Stimulated activated CD8-positive, alpha-beta memory T cell treated with anti-CD3 and anti-CD28 coated beads, Interleukin-15, amount 100 ng/mL, for 4 hours (primary cell): ENCODE results near the gene NR4A2.
A peak's percentile ranks its signal among the peaks of the same experiment; 100 is the strongest.

Experiments
- DNase-seq, 2 donors: peaks; one replicate each; pipeline ENCODE4 v3.0.0-alpha.2; 2020; ENCODE audit warnings: low read depth in 2 of 2

Gene NR4A2

DNA sequence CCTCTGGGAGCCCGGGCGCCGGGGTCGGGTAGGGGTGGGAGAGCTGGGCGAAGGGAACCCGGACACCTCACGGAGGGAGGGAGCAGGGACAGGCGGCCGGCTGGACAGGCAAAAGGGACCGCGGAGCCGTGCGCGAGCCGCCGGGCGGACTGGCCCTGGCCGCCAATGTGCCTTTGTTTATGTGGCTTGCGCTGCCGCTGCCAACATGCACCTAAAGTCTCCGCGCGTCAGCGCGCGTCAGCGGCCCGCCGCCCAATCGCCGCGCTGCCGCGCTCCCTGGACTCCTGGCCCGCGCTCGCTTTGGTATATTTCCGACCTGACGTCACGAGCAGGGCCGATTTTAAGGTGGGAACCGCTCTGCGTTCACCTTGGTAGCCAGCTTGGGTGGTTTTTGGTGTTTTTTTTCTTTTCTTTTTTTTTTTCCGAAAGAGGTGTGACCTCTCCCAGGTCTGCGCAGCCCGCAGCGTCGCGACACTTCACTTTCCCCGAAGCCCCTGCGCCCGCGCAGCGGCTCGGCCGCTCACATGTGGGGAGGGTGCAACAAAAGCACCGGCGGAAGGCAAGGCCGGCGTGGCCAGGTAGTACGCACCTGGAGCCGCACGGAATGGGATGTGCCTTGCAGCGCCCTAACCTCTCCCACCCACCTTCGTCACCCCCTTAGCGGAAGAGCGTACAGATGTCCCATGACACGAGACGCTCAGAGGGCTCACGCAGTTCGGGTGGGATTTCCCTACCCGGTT, at the start of gene NR4A2:
NR4A2 (minus strand) TSS at position 188 of the 740 bp plus-strand sequence. CDS start 2,535 bp downstream, outside the sequence.
- peak; percentile 83 to 85 for DNase-seq

DNA sequence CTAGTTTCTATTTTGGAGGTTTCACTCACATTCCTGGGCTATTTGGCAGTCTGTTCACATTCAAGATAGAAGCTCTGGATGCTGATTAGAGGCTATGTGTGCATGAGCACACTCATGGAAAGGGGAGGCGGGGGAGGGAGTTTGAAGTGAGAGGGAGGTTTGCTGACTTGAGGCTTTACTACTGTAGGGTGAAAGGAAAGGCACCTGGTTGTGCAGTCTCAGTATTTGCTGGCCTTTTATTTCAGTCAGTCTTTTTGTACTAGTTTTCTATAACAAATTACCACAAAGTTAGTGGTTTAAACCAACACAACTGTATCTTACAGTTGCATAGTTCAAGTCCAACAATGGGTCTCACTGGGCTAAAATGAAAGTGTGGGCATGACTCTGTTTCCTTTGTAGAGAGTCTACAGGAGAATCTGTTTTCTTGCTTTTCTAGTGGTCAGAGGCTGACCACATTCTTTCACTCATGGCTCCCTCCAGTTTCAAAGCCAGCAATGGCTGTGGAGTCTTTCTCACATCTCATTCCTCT, 47.7 kb upstream of the NR4A2 start:
- no peak for DNase-seq

DNA sequence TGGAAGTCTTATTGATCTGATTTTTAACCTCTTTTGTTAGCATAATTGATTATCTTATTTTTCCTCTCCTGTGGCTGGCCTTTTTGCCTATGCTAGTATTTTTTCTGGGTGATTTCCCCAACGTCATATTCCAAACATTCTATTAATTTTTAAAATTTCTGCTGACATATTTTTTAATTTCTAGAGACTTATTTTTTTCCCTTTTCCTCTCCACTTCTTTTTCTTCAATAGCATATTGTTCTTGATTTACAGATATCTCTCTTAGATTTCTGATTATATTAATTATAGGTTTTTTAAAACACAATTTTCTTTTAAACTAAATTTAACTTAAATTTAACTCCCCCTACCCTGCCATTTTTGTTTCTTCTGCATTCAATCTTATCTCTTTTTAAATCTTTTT, 47.2 kb upstream of the NR4A2 start:
- DNase-seq, result no peak

DNA sequence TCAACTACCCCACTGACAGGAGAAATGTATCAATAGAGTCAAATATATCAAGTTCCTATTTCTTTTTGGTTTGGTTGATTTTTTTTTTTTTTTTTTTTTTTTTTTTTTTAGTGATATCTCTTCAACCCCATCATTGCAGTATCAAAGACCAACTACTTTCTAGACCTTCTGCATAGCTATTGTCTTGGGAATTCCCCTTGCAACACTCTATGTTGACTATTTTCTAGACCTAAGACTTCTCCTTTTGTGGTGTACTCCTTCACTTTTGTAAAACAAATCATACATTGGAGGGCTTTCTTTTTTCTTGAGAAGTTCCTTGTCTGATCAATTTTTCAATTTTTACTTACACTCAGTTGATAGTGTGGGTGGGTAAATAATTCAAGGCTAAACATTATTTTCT, 46.5 kb upstream of the NR4A2 start:
- no peak for DNase-seq

DNA sequence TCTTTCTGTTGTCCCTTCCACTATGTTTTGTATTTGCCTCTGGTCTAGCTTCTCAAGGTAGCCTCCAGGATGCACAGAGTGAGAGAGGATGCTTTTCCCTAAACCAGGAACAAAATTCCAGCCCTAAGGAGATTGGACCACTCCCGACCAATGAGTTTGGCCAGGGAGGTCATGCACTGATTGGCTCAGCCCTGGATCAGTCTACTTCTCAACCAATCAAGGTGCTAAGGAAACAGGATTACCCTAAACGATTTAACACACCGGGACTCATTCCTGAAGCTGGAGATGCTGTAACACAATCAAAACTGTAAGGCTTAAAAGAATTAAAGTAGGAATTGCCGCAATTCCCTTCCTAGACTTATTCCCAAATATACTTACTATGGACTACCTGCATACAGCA, 34.2 kb upstream of the NR4A2 start:
- no peak for DNase-seq

DNA sequence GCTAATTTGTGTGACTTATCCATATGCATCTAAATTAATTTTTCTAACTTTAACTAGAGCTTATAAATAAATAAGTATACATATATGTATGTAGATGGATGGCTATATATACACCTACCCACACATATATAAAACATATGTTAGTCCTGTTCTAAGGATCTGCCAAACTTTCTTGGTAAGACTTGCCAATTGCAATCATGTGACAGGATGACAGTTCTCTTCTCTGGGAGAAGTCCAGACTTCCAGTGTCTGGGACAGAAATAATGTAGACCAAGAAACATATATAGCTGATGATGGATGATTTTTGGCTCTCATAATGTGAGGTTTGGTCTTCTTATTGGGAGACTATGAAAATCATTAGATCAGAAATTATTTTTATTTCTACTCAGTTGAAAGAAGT, 30.6 kb upstream of the NR4A2 start:
- no peak for DNase-seq

DNA sequence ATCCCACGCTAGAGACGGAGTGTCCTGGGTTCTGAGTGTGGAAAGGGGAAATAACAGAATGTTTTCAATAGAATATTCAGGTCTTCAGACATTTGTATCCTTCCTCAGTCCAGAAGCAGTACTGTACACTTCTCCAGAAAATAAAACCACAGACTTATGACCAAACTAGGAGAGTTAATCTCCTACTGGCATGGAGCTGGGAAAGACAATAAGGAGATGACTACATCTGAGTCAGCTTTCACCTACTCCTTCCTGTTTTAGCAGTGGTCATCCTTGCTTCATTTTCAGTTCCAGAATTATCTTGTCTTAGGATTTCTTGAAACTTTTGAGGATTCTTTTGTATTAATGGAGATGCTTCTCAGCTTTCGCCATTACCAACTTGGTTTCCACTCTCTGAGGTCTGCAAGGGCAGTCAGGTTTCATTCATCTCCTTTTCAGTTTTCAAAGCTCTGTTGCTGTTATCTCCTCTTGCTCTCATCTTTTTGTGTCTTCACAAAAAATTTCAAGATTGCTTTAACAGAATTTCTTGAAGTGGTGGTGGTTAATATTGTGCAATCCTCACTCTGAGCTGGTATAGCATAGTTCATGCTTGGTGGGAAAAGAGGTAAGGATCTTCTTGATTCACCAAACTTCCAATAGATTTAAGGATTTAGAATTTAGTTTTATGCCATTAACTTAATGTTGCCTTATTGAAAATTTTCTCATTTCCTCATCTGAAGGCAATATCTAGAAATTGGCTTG, 23.7 kb upstream of the NR4A2 start:
- DNase-seq, result no peak

DNA sequence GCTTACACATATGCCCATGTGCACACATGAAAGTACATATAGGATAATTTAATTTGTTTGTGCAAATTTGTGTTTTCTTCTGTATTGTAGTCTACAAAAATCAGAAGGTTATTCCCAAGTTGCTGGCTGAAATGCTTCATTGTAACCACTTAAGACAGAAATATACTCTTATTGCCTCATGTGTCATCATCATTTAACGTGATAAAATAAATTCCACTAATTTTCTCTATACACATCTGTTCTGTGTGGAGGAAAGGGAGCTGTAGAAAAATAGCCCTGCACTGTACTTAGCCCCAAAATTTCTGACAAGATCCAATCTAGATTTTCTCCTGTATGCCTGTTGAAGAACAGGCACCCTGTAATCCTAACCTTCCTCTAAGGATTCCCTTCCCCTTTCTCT, 20.4 kb upstream of the NR4A2 start:
- DNase-seq, result no peak

DNA sequence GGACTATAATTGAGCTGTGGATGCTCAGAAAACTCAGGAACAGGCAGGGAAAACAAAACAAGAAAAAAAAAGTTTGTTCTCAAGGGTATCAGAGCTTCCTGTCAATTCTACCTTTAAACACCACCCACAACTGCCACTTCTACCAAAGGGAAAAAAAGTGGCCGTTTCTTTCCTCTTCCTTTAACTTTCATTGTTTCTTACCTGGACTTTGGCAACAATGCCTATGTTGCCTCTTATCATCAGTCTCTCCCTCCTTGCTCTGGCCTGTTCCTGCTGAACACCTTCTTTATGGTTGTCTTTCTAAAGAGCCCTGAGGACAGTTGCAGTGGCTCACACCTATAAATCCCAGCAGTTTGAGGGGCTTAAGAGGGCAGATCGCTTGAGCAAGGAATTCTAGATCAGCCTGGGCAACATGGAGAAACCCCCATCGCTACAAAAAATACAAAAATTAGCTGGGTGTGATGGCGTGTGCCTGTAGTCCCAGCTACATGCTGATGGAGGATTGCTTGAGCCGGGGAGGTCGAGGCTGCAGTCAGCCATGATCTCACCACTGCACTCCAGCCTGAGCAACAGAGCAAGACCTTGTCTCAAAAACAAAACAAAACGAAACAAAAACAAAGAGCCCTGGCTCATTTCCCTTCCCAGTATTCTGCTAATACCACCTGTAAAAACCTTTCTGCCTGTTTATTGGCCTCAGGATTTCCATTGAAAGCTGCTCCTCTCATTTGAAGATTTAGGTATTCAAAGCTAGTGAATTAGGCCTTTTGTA, 18.0 kb upstream of the NR4A2 start:
- no peak for DNase-seq

DNA sequence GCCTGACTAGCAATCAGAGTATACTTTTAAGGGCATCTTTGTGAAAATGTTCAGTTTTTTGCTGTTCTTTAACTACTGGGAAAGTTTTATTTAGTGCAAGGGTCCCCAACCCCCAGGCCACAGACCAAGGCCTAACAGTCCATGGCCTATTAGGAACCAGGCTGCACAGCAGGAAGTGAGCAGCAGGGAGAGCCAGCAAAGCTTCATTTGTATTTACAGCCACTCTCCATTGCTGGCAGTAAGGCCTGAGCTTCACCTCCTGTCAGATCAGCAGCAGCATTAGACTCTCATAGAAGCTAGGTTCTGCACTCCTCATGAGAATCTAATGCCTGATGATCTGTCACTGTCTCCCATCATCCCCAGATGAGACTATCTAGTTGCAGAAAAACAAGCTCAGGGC, 17.1 kb upstream of the NR4A2 start:
- no peak for DNase-seq

DNA sequence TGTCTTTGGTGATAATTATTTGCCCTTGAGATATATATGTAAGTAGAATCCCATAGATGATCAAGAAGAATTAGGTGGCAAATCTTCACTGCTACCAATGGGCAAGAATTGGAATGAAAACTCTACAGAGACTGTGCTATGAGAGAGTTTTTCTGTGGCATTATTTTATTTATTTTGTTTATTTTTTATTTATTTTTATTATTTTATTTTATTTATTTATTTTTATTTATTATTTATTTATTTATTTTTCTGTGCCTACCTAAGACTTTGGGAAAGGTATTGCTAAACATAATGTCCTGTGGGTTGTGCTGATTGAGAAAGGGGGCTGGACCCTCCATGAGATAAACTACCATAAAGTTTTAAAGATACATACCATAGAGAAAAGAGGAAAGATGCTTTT, 16.6 kb upstream of the NR4A2 start:
- no peak for DNase-seq

DNA sequence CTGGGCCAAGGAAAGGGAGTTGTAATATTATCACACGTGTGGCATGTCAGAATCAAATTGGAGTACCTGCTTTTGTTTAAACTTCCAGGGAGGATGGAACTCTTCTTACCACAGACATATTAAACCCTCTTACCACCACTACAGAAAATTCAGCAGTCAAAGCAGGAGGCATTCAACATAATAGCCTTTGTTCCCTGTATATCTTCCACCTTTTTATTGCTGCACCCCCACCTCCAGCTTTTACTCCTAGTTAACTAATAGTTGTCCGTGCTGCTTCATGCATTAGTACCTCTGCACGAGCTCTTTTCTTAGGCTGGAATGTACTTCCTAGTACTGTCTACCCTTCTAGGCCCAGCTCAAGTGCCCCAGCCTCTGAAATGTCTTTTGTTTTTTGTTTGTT, 14.9 kb upstream of the NR4A2 start:
- DNase-seq, result no peak

DNA sequence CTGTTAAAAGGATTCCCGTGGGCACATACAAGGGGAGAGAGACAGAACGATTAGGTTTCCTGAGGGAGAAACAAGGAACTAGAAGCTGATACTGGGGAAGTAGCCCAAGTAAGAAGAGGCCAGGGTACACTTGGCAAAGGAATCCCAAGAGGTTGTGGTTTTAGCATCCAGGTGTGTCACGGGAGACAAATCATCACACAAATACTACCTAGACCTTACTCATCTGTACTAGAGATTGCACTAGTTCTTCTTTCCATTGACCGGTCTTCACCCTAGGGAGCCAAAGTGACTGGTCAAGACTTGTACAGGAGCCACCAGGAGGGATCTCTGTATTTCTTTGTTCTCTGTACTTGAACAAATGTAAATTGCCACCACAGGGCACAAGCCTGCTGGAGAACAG, 14.2 kb upstream of the NR4A2 start:
- no peak for DNase-seq

DNA sequence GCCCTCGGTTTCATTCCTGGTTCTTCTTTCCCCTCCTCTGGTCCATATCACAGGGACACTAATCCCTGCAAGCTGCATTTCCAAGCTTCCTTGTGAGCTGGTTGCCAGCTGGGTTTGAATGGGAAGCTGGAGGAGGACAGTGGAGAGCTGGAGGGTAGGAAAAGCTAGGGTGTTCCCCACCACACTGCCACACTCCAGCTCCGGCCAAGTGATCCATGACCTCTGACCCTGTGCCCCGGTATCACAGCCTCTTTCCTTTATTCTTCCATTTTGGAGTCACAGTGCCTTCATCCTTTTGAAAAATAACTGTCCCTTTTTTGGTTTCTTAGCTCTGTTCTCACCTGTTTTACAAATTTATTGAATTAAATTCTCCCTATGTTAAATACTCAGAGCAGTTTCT, 13.1 kb upstream of the NR4A2 start:
- DNase-seq, result no peak

DNA sequence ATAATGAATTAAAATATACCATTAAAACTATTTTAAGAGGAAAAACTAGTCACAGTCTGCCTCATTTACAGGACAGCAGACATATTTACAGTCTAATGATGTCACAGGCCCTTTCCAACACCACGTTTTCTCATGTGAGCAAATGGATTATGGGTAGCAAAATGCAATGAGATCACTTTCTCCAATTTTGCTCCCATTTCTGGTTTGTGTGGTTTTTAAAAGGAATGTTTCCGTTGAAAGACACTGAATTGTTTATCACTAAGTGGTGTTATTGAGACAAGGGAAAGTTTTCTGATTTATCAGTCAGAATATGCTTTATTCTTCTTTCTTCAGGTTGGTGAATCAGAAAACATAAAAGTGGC, 11.4 kb upstream of the NR4A2 start:
- DNase-seq, result no peak

DNA sequence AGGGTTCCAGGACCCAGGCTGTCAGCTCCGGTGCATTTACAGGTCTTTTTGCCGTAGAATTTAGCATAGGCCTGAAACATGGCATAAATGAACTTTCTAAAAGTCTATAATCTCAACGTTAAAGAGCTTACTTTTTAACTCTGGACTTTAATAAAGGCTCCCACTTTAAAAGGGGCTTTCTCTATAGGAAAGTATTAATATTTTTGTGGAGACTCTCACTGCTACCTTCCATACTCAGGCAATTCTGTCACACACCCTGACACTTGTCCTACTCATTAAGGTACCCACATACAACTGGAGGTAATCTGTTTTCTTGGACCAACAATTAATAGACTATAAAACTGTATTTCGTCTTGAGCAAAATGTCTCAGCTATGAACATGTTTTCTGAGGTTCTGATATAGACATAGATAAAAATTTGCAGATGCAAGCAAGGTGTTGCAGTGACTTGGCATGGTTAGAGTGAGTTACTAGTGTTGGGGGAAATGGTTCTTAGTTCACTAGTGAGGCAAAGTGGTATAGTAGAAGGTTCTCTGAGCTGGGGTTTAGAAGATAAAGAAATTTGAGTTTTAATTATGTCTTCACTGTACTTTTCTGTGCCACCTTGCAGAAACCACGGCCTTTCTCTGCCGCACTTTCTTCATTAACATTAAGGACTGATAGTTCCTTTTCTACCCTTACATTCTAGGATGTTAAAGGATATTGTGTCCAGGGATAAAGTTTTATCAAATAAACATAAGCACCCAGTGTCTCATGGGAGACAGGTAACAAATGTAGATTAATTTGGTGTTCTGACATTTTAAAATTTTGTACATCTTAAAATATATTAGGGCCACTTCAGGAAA, 10.8 kb upstream of the NR4A2 start:
- DNase-seq, result no peak

DNA sequence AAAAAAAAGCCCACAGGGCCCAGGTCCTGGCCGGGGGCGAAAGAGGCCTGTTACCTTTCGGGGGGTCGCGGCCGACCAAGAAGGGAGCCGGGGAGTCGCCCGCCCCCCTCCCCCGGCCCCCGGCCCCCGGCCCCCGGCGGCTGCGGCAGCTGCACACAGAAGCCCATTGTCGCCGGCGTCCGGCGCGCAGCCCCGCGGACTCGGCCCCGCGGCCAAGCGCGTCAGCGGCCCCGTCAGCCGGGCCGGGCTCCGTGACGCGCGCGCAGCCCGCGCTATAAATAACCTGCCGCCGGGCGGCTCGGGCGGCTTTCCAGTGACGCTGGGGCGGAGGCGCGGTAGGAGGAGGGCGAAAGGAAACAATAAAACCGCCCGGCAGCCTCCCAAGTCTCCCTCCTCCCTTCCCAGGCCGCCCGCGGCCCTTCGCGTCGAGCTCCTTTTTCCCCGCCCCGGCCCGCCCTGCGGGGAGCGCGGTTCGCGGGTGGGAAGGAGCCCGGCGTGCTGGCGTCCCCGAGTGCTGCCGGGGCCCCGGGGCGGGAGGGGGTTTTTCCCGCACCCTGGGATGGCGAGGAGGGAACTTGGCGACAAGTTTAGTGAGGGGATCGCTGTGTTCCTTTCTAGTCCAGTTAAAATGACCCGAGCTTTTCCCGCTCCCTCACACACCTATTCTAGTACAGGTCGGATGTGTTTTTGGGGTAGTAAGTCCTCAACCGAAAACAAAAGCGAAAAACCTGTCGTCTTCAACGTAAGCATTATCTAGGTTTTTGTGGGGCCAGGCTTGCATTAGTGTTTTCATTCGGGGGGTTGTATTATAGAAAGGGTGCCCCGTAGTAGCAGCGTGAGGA, 10.0 kb upstream of the NR4A2 start:
- DNase-seq, result peak; percentile 83

DNA sequence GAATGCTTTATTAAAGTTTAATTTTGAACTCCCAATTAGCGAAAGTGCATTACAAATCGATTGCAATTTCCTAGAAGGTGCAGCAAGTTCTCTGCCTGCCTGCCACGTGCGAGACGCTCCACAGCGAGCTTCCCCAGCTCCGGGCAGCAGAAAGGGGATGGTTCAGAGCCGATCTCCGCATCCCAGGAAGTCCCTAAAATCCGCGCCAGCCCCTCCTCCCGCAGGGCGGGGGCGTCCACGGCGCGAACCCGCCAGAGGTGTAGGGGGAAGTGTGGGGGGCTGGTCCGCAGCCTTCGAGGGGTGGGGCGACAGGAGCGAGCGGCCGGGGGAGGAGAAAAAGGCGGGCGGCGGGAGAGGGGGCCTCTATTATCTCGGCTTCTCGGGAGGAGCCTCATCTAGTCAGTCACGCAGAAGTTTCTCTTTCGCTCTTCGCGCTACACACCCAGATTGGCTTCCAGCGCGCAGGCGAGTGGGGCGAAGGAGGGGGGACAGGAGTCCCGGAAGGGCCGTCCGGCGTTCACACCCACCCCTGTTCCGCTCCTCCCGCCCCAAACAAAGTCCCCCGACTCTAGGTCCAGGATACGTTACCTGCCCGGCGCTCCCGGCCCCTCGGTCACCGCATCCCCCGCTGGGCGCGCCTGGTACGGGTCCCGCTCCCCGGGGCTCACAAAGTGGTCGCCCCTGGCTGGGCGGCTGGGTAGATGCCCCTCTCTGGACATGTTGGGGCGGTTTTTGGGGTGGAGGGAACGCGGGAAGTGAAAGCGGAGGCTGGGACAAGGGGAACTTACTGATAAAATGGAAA, 9.1 kb upstream of the NR4A2 start:
- DNase-seq, result peak; percentile 85 to 86

DNA sequence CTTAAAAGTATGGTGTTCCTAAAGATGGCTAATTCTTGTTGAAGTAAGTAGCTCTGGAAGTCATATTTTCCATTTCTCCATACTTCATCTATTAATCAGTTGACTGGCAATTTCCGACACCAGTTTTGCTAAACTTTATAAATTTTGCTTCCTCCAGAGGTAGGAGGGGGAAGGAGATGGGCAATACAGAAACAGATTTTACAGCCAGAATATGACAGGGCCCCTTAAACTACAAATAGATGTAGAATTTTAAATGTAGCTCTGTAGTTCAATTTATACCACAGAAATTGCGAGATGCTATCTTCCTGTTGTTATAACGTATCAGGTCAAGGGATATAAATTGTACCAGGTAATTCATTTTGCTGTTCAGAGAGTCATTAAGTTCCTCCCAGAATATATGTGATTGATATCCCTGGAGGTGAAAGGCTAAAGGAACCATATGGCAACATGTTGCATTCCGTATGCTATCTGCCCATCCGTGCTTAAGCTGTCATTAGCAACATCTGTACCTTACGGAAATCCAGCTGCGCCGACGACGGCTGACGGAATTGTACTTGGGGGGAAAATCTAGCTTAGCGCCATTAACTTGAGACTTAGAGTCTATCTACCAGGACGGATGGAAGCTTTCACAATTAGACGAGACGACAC, 8.4 kb upstream of the NR4A2 start:
- no peak for DNase-seq
